HG03097 (cell line): ENCODE results near the gene LIPG.

Experiments
- ATAC-seq: cut with Tn5 transposase; IDR thresholded peaks from one replicate; pipeline ENCODE4 v1.9.1; 2021; ENCODE audit not compliant: unreplicated experiment, low FRiP score

Gene LIPG

DNA sequence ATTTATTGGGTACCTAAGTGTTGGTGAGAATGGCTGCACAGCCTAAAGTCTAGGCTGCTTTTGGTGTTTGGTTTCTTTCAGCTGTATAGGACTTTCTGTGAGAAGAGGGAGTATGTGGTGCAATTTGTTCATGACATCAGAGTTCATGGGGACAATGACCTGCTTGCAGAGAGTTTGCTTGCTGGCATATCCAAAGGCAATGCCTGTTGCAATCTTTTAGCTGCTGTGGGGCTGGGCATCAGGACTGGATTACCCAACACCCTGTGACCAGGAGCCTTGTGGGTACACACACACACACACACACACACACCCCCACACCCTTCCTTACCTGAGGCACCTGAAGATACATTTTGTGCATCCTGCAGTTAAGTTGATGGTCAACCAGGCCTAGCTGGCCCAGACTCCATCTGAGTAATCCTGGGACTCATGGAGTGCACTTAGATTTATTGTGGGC lies 68.4 kb downstream of the LIPG start:
- no peak for ATAC-seq

GRCh38 chr18:49631146-49631866 lies 69.4 kb downstream of the LIPG start:
- no peak for ATAC-seq

DNA sequence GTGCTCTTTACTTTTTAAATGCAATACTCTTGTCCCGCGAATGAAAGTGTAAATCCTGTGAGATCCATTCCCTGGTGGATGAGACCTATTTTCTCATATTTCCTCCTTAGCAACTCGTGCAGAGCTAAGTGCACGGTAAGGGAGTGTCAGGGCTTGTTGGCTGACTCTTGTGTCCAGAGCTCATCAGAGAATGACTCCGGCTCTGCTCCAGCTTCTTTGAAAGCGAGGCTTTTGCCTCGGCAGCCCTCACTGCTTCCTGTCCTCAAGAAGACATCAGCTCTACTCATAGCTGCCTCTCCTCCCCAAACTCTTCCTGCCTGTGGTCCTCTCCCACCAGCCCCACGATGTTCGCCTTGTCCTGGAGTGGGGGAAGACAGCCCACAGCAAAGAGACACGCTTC lies 70.7 kb downstream of the LIPG start:
- ATAC-seq = no peak

DNA sequence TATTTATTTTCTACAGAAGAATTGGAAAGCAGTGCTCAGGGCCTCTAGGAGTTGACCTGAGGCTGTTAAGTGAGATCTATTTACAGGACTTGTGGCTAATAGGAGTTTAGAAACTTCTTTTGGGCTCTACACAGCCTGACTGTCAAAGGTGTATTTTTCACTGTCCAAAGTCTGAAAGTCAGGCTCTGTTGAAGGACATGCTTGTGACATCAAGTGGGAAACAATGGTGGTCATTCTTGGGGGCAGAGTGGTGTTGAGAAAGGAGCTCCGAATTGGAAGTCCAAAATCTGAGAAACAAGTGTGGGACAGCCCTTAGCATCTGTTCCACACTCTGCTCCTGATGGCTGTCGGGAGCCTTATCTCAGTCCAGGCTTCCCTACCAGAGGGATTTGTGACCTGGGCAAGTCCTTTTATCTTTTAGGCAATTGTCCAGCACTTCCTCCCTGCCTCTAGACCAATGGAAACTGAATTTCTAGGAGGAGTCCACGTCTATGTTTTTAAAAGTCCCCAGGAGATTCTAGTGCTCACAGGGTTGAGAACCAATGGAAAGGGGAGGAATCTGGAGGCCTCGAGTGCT lies 76.4 kb downstream of the LIPG start:
- no peak for ATAC-seq

DNA sequence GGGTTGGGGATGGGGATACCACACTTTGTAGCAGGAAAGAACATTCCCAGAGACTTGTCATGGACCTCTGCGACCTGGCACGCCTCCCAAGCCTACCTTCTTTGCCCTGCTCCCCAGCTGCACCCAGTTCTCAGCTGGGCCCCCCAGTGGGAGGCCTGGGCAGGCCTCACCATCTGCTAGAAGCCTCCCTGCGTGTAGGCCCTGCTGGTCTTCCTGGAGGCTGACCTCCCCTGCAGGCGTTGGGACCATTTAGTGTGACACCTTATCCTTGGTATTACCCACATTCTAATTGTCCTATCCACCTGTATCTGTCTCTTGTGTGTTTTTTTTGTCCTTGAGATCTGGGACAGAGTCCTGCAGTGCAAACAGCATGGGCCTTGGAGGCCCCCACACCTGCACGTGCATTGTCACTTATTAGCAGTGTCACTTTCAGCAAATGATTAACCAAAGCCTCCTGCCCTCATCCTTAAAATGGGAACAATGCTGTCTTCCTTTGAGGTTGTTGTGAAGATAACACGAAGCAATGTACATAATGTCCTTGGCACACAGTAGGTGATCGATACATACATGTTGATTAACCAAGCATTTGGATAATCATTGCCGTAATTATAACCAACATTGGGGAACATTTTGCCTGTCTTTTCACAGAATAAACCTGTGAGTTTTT lies 77.2 kb downstream of the LIPG start:
- no peak for ATAC-seq

- ATAC-seq = no peak
Measured at GRCh38 chr18:49639643-49640391, 78.0 kb downstream of the LIPG start.

DNA sequence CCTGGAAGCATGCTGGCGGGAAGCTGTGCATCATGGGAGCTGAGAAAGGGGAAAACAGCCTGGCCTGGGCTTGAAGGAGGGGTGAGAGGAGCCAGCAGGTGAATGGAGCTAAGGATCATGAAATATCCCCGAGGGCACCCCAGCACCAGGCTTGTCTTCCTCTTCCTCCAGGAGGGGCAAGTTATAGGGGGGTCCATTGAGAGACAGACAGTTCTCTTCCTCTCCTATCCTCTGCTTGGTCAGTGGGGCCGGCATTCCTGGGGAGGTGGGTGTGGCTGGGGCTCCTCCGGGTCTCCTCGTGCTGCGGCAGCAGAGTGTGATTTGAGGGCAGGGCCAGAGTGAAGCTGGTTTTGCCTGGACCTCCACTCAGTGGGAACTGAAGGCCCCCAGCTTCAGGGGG lies 78.9 kb downstream of the LIPG start:
- no peak for ATAC-seq

DNA sequence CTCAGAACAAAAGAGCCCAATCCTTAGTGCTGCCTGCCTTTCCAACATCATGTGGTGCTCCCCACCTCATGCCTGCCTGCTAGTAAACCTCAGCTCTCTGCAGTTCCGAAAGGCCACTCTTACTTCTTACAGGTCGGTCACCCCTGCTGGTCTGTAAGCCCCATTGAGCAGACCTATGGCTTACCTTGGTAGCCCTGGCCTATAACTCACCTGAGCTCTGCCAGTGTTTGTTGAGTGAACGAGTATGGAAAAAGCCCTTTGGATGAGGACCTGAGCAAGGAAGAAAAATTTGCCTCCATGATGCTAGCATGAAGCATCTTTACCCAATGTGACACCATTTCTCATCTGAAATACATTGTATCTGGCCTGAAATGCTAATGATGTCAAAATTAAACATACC lies 83.3 kb downstream of the LIPG start:
- ATAC-seq = no peak

GRCh38 chr18:49645841-49646351 lies 84.0 kb downstream of the LIPG start:
- ATAC-seq = no peak

GRCh38 chr18:49646873-49647272 lies 85.0 kb downstream of the LIPG start:
- no peak for ATAC-seq

DNA sequence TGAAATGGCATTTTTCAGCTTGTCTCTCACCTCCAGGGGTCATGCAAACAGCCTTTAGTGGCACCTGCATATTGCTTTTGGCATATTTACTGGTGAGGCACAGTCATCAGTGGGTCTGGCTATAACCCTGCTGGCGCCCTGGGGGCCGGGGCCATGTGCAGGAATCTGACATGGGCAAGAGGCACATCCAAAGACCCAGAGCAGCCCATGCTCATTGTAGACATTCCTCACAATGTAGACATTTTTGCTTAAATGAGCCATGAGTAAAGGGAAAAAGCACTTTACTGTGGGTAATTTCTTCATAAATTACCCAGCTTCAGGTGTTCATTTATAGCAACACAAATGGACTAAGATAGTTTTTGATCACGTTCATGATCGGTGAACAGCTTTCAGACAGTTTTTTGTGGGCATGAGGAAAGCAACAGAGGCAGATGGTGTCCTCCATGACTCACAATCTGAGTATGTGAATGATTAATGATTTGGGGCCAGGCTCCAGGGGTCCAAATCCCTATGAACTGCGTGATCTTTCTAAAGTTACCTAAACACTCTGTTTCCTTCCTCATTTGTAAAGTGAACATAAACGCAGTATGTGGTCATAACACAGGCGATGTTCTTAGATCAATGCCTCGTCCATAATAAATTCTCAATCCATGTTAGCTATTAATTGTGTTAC lies 85.8 kb downstream of the LIPG start:
- no peak for ATAC-seq

DNA sequence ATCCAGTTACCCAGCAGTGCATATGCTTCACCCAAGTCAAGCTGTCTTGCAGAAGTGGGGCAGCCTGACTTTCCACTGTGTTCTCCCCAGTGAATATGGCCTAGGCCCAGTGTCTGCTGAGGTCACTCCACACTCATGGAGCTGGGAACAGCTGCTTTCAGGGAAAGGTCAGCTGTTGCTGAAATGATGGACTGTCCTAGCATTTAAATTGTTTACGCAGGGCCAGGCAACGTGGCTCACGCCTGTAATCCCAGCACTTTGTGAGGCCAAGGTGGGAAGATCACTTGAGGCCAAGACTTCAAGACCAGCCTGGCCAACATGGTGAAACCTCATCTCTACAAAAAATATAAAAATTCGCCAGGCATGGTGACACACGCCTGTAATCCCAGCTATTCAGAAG lies 86.5 kb downstream of the LIPG start:
- no peak for ATAC-seq
